NCI-H1092 (cell line): Measurements from ENCODE around the gene DIP2C.

ENCODE experiments used
- DNase-seq: peaks from one replicate; lab custom pipeline; 2025; lab: John Stamatoyannopoulos, UW

Gene DIP2C

DNA sequence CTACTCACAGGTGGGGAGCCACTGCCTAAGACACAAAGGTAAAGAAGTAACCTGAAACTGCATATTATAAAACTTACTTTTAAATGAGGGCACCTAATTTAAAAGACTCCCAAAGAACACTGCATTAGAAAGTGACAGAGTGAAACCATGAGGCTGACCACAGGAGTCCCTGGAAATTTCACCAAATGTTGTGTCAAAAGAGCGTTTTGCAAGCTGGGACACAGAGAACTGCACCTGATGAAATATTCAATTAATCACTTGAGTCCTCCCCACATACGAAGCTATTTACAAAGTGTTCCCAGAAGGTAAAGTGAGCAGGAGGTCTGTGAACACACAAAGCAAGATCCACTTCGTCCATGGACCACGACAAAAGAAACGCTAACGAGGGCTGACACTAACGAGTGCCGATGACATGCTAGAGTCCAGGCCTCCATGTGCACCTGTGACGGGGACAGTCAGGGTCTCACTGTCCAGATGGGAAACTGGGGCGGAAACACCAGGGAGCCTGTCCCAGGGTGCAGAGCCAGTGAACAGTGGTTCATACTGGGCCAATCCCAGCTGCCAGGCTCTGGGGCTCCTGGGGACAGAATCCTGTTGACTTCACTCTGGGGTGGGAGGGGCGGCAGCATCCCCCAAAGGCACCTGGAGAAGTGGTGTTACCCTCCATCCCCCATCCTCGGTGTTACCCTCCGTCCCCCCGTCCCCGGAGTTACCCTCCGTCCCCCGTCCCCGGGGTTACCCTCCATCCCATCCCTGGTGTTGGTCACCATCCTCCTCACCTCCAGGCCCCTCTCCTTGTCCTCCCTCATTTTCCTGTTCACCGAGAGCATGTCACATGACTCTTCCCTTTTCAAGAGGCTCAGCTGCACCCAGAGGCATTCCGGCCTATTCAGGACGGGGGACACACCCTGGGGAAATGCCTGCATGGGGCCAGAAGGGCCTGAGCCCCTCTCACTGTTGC, 63.4 kb downstream of the DIP2C start:
- DNase-seq: no peak

DNA sequence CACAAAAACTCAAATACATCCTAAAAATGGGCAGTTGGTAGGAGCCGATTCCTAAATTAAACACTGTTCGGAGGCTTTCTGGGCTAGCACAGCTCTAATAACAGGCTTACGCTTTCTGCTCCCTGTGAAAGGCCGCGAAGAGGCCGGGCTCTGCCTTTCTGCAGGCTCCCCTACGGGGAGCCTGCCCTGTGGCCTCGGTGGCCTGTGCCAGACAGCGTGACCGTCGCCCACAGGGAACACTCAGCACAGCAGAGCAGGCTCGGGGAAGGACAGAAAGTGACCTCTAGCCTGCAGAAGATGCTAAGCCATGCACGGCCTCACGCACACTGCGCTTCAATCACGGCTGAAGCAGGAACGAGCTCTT, 64.2 kb downstream of the DIP2C start:
- DNase-seq: no peak

DNA sequence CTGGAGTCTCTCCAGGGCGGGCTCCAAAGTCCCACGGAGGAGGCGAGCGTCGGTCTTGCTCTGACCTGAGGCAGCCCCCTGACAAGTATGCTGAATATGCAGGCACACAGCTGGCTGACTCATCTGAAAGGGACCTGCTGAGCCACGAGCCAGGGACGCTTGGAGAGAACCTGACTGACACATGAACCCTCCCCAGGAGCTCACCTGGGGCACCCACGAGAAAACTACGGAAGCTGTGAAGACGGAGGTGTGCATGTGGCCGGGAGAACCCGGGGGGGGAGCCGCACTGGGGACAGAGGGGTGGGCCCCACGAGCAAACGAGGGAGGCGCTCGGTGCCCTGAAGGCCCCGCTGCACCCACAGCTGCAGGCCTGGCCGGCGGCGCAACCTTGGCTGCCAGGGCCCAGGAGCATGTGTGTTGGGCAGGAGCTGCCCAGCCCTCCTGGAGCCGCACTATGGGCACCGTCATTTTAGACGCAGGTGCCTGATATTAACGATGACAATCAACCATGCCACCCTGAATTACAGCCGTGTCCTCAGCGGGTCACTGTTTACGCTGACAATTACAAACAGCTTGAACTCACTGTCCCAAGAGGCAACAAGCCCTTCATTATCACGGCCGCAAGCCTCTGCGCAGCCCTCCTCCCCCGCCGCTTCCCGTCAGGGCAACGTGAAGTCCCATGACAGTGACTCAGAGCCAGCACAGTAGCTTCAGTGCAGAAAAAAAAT, 64.7 kb downstream of the DIP2C start:
- no peak for DNase-seq

DNA sequence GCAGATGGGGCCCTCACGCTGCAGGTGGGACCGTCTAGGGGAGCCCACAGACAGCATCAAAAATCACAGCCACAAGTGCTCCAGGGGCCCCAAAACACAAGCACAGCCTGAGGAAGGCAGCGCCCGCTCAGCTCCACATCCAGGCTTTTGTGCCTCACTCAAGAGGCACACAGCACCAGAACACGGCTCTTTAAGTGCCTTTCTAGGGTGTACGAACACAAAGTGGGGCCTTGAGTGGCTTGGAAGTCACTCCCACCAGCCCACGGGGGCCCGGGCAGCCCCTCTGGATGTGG, 65.2 kb downstream of the DIP2C start:
- DNase-seq: no peak

DNA sequence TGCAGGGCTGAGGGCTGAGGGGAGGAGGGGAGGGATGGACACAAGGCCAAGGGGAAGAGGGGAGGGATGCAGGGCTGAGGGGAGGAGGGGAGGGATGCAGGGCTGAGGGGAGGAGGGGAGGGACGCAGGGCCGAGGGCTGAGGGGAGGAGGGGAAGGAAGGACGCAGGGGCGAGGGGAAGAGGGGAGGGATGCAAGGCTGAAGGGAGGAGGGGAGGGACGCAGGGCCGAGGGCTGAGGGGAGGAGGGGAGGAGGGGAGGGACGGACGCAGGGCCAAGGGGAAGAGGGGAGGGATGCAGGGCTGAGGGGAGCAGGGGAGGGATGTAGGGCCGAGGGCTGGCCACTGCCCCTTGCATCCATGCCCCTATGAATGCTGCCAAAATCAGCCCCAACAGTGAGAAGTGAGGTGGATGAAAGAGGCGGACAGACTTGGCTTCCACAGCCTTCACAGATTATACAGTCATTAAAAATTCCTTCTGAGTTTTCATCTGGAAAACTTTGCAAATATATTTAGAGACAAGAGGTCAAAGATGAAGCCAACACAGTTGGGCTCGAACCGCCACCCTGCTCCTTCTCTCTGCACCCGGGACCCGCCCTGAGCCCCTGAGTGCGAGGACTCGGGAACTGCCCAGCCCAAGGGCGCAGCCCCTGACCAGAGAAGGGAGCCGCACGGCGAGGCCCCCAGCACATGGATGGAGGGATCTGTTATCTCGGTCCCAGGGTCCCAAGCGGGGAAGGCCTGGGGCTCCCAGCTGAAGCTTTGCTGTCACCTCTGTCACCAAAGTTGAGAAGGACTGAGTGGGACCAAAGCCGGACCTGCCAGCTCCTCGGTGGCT, 65.8 kb downstream of the DIP2C start:
- DNase-seq: no peak

DNA sequence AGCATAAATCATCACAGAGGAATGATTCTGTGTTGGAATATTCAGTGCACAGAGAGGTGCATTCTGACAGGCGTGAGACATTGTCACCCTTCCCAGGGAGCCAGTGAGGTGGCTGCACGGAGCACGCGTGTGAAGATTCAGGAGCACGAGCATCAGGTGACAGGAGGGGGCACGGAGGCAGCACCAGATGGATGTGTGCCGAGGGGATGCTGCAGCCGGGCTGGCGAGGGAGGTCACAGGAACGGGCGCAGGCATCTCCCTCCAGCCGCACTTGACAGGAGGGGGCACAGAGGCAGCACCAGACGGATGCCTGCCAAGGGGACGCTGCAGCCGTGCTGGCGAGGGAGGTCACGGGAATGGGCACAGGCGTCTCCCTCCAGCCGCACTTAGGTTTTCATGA, 66.5 kb downstream of the DIP2C start:
- DNase-seq: no peak

DNA sequence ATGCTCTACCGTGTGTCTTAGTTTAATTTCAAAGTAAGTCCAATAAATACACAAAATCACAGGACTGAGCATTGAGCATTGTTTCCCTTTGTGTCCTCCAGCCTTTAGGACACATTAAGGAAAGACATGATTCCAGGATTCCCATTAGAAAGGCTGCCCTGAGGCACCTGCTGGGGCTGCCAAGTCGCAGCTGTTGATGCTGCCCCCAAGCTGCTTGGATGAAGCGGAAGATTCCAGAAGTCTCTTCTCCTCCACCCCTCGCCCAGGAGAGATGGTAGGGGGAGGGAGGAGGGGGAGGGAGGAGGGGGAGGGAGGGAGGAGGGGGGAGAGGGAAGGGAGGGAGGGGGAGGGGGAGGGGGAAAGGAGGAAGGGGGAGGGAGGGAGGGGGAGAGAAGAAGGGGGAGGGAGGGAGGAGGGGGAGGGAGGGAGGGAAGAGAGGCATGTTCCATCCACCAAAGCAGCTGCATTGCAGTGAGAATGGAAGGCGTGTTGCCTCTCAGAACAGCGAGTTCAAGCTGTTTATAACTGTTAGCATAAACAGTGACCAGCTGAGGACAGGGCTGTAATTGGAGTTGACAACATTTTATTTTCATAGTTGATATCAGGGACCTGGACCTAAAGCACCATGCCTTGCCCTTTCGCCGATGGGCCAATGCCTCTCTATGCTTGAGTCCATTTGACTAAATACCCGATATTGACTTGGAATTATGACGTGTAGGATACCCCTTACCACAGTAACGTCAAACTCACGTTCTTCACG, 67.3 kb downstream of the DIP2C start:
- DNase-seq: no peak

DNA sequence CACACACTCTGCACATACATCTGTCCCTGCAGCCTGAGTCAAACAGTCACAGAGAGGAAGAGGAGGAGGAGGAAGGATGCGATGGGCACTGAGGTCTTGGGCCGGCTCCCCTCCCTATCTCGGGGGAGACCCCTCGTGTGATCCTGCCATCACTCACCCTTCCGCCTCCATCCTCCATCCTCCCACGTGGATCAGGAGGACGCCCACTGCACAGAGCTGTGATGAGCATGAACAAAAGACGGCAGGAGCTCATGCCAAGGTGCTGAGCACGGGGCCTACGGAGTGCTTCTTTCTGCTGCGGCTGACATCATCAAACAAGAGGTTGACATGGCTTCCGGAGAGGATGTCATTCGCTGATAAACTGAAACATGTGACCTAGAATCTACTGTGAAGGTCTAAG, 68.0 kb downstream of the DIP2C start:
- no peak for DNase-seq

DNA sequence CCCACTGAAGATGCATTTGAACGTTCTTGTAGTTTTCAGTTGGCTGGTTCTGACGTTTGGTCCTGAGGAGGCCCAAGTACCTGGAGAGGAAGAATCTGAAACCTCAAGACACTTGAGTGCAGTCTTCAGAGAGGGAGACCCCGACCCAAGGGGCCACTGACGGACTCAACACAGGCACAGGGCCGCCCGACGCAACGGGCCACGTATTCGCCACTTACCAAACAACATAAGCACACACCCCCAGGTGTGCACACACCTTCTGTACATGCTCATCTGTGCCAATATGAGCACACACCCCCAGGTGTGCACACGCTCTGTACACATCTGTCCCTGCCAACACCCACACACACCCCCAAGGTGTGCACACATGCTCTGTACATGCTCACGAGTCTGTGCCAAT, 68.5 kb downstream of the DIP2C start:
- no peak for DNase-seq

DNA sequence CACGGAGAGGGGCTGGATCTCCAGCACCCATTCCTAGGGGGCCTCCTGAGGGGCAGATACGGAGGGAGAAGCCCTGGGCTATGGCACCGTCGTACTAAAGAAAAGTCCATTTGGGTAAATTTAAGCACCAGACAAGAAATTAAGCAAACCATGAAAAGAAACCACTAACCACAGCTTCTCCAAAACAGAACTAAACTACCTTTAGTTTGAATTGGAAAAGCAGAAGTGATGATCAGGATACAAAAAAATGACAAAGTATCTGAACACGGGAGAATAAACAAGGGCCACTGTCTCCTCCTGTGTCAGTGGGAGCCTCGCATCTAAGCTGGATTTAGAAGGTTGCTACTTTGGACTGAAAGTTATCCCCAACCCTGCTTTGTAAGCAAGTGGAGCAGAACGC, 69.1 kb downstream of the DIP2C start:
- no peak for DNase-seq

DNA sequence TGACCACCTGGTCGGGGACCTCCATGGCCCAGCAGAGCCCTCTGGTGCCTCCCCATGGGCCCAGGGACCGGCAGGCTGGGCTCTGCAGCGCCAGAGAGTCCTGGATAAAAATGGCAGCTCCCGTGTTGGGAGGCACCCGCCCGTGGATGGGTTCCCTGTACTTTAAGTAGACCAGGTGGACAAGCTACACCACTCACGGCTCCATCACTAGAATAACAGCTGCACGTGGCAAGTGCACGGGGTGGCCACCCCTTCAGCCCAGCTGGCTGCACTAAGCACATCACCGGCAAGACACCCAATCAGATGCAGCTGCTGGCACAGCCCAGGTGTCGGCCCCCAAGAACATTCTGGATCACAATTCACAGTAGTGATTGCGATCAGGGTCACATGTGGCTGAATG, 69.8 kb downstream of the DIP2C start:
- no peak for DNase-seq

DNA sequence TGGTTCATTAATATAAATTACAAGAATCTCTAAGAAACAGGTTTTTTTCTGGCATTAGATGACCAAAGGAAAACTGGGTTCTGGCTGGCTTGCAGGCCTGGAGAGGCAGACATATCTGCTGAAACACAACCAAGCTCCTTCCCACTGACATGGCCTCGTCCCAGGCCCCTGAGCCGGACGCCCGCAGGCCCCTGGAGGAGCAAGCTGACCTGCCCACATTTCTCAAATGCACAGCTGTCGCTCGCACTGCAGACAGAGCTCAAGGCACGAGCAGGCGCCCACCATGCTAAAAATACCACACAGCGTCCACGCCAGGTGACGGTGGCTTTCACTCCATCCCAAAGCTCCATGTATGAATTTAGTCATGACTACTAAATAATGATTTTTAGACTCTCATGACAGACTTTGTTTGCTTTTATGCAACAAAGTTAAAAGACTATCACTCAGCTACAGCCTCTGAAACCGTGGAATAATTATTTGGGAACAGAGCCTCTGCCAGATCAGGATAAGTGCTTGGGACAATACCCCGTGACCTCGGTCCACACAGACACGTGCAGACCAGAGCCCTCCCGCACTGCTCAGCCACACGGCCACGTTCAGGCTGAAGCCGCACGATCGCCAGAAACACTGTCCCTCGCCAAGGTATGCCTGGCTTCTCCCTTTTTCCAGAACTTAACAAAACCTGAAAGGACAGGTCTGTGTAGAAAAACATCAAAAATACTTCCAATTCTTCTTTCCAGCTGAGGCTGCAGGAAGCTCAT, 71.1 kb downstream of the DIP2C start:
- DNase-seq: no peak

DNA sequence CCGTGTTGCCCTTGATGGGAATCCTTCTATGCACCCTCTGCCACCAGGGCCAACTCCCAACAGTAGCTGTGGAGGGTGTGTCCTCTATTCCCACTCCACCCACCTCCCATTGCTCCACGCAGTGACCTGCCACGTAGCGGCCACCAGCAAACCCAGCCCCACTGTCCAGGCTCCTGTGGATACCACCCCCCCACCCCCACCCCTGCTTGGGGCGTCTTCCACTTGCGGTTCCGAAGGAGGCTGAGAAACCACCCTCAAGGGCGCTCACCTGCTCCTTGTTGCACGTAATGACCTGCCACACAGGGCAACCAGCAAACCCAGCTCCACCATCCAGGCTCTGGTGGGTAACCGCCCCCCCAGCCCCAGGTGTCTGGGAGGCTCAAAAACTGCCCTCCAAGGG, 72.0 kb downstream of the DIP2C start:
- DNase-seq: no peak

DNA sequence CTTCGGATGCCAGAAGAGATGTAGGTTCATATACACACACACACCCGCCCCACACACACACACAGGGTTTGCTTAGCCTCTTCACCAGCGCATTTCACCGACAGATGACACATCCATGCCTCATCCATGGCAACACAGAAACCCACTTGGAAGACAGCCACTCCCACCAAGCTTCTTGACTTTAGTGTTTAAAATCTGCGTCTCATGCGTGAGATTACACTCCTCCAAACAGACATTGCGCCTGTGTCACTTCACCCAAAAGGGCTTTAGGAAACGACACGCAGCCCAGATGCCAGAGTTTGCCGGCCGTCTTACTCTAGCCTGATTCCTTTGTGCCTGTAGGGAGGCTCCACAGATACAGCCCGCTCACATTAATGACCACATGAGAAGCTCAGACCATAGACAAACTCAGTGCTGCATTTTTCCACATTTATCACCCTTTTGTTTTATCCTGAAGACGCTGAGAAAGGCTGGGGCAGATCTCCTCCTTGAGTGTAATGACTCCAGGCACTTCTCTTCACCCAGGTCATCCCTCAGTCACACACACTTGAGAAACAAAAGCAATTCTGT, 73.8 kb downstream of the DIP2C start:
- no peak for DNase-seq

DNA sequence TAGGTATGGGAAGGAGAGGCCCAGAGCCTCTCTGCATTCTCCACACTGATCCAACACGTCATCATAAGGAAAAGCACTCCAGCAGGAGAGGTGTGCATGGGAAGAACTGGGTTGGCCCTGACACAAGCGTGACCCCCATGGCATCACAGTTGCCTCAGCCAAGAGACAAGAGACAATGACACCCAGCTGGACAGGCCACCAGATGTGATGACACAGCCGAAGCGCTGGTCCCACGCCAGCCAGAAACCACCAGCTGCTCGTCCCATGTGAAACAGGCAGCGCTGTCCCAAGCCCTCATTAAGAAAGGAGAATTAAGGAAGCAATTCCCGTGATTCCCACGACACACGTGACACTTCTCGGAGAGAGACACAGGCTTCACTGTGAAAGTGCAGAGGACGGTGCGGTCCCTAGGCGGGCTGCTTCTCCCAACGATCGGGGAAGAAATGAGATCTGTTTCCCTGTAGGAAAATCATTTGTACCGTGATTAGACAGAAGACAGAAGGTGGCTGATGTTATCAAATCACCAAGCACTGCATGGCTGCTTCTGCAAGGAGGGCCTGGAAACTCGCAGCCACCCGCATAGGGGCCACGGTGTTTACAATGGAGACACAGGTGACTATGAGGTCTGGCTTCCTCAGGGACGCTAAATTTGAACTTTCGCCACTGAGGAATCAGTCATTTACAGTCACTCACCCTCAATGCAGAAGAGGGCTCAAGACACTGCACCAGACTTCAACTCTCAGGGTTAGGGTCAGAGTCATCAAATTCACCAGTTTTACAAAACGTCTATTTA, 74.5 kb downstream of the DIP2C start:
- no peak for DNase-seq

DNA sequence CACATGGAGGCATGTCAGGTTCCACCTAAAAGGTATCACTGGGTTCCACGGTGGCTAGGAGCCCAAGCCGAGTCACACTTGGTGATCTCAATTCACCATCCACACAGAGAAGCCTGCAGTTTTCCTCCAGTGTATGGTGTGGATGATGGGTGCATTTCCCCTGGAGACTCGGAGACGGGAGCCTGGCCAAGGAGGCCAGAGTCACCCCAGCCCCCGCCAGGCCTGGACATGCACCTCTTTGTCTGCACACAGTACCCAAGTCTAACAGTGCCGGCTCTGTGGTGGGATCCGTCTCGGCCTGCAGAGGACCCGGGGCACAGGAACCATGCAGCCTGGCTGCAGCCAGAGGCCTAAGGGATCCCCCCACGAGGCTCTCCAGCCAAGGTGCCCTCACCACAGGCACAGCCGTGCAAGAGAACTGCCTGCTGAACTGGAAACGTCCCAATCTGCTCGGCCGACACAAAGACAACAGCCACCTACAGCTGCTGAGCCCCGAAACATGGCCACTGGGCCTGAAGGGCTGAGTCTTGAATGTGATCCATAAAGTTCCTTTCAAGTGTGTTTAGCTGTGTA, 75.2 kb downstream of the DIP2C start:
- no peak for DNase-seq

DNA sequence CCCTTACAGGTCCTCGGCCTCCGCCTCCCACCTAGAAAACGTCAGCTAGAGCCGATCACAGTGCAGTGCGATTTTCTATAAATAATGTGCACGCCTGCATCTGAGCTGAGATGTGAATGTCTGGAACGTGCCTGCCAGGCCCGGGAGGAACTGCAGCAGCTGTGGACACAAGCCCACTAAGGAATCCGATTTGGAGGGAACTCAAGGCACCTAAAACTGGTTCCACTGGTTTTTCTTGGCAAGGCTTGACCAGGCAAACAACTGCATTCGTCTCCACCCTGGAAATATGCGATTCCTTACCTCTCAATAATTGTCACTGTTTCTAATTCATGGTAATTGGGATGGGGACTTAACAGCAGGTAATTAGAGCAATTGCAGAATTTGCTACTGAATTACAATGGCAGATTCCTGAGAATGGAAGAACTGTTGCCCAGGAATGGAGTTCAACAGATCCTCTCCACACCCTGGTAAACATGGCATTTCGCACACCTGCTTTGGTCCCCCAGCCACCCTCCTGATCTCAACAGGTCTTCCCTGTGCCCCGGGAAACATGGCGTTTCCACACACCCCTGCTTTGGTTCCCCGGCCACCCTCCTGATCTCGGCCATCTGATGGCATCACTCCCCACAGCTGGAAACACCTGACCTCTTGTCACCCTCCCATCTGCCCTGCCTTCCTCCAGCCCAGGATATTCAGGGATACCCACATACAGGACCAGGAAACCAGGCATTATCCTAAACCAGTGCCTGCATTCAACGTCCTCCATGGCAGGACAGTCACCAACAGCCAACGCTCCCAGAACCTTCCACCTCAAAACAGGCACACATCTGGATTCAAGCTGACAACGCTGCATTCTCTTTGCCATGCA, 76.0 kb downstream of the DIP2C start:
- DNase-seq: no peak

DNA sequence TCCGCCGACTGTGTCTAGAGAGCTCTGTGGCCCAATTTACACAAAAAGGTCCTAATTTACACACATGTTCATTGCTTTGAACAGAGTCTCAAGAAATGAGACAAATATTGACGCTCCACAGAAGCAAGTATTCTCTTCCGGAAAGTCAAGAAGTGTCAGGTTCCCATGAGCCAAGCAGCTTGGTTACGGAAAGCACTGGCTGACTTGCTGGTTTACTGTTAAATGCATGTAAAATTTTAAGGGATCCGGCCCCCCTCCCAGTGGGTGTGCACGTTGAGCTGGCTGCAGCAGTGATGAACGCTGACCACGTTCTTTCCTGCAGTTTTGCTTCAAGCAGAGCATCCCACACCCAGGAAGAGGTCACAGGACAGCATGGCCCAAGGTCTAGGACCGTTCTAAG, 76.8 kb downstream of the DIP2C start:
- DNase-seq: no peak
